ENCODE results near the gene WDPCP. TPM values are rescaled to one million over a fixed set of nuclear protein-coding genes. Genes with fewer than 3 reads are reported as not detected.

WDPCP gene
- total and polyA plus RNA-seq, 3 donors from 2014 or later = 8.3 to 23.5 (median 20.1) TPM

DNA sequence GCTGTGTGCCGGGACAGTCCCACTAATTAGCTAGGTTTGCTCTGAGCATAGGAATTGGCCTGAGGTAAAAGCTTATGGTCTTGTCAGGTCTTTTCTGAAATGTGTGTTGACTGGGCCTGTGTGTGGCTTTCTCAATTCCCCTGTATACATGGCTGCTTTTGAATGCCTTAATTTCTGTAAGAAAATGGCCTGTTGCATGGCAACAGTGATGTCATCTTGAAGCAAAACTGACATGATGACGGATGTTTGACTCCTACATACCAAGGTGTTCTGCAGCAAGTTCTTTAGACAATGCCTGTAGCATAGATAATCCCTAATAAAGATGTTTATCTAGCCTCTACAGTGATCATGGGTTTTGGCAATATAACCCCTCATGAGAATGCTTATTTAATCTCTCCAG is 339.1 kb downstream of the WDPCP start:
- Histone ChIP-seq H3K4me1 (no peaks in the 10 kb centered on the region), H3K36me3 (ENCODE audit: low read depth, missing control alignments) (no peaks in the 10 kb centered on the region), H3K9me3 (no peaks in the 10 kb centered on the region), H3K4me3 (no peak overlapping the region), H3K27ac (no peak overlapping the region), H3K27me3 (no peaks in the 10 kb centered on the region)
- intact Hi-C loops (cut with DNase I; ENCODE audit: low total_unique reads) = no loop called here
- 94 to 100% methylated on average over 2 of the region's 2 CpGs for WGBS, 2 donors
- TF ChIP-seq, protein P1, sequence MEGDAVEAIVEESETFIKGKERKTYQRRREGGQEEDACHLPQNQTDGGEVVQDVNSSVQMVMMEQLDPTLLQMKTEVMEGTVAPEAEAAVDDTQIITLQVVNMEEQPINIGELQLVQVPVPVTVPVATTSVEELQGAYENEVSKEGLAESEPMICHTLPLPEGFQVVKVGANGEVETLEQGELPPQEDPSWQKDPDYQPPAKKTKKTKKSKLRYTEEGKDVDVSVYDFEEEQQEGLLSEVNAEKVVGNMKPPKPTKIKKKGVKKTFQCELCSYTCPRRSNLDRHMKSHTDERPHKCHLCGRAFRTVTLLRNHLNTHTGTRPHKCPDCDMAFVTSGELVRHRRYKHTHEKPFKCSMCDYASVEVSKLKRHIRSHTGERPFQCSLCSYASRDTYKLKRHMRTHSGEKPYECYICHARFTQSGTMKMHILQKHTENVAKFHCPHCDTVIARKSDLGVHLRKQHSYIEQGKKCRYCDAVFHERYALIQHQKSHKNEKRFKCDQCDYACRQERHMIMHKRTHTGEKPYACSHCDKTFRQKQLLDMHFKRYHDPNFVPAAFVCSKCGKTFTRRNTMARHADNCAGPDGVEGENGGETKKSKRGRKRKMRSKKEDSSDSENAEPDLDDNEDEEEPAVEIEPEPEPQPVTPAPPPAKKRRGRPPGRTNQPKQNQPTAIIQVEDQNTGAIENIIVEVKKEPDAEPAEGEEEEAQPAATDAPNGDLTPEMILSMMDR (IDR thresholded peaks at IDR 0.05) = no peak
- no peak for TF ChIP-seq POLR2A (IDR thresholded peaks at IDR 0.05)
- no peak for DNase-seq

DNA sequence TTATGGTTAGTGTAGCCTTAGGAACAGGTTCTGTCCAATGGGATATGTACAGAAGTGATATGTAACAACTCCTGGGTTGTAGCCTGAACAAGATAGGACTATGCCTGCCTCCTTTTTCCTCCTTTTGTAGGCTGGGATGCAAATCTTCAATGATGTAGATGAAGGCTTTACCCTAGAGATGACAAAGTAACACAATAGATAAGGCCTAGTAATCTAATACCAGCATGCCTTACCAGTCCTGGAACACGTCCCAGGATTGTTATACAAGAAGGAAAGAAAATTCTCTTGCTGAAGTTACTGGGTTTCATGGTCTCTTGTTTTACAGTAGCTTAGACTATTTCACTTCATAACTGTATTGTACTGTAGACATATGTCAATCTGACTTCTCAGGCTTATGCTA is 345.5 kb downstream of the WDPCP start:
- no peaks in the 10 kb centered on the region for H3K4me1 ChIP-seq
- no peak for TF ChIP-seq POLR2A (IDR thresholded peaks at IDR 0.05)
- TF ChIP-seq, protein P1 (IDR thresholded peaks at IDR 0.05) = no peak
- no peaks in the 10 kb centered on the region for H3K9me3 ChIP-seq
- no peaks in the 10 kb centered on the region for H3K27me3 ChIP-seq
- no peak overlapping the region for H3K4me3 ChIP-seq
- H3K36me3 ChIP-seq (ENCODE audit: low read depth, missing control alignments) = no peaks in the 10 kb centered on the region
- no peak for DNase-seq
- intact Hi-C loops (cut with DNase I; ENCODE audit: low total_unique reads) = no loop called here
- H3K27ac ChIP-seq = no peak overlapping the region
- 50 to 72% methylated on average over 1 of the region's 1 CpG for WGBS, 2 donors

DNA sequence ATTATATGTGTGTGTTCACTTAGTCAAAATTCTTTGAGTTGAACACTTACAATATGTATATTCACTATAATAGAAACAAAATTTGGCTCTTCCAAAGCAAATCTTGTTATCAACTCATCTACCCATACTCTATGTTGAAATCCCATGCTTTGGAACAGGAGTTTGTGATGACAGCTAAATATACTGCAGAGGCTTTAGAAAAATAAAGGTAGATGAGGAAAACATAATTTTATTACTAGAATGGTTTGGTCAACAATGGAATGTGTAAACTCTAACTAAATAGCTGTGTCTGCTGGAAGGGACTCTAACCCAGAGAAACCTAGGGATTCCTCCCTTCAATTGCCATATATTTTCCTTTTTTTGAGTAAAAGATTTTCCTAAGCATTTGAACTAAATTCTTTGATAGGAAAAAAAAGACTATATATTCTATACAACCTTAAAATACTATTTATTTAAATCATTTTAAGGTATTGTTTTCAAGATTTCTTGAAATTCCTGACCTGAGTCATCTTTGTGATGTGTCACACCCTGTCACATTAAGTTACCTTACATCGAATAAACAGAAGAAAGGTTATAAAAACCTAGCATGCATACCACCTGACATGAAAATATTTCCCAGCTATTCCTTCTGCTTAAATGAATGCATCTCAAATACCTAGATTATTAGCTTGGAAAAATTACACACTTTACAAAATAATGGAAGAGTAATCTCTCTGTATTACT is 362.2 kb downstream of the WDPCP start:
- 87 to 93% methylated on average over 1 of the region's 1 CpG for WGBS, 2 donors
- intact Hi-C loops (cut with DNase I; ENCODE audit: low total_unique reads) = no loop called here
- Histone ChIP-seq H3K4me3 (no peak overlapping the region), H3K27ac (no peak overlapping the region), H3K4me1 (no peaks in the 10 kb centered on the region), H3K9me3 (no peaks in the 10 kb centered on the region), H3K27me3 (no peaks in the 10 kb centered on the region), H3K36me3 (ENCODE audit: low read depth, missing control alignments) (no peaks in the 10 kb centered on the region)
- DNase-seq = no peak
- TF ChIP-seq, protein P1 (IDR thresholded peaks at IDR 0.05) = no peak
- TF ChIP-seq POLR2A (IDR thresholded peaks at IDR 0.05) = no peak

DNA sequence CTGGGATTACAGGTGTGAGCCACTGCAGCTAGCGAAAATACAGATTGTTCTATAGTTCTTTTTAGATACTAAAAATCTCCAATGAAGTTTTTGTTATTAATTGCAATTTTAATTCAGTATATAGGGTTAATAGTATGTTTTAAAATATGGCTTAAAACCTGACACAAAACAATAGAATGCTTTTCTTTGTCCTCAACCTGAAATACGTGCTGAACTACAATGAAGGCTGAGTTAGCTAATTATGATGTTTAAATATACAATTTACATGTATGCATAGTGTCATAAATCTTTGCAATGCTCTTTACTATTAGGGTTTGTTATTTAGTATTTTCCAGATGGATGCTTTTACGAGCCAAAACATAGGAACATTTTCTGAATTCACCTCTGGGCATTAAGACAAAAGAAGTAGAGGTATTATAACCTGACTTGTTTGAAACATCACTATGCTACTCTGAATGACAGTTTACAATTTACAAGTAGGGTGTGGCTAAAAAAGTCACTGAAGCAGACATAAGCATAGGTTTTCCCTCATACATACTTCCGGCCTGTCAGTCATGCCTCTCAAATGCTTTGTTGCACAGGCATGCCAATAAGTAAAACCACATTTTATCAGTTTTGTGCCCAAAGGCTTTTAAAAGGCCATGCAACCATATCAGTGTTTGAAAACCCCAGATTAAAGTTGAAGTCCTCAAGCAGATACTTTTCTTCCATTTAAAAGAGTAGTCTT is 369.3 kb downstream of the WDPCP start:
- TF ChIP-seq, protein P1 (IDR thresholded peaks at IDR 0.05) = no peak
- no peak for TF ChIP-seq POLR2A (IDR thresholded peaks at IDR 0.05)
- Histone ChIP-seq H3K27ac (no peak overlapping the region), H3K9me3 (no peaks in the 10 kb centered on the region), H3K4me3 (no peak overlapping the region), H3K36me3 (ENCODE audit: low read depth, missing control alignments) (no peaks in the 10 kb centered on the region), H3K4me1 (no peaks in the 10 kb centered on the region), H3K27me3 (no peaks in the 10 kb centered on the region)
- intact Hi-C loops (cut with DNase I; ENCODE audit: low total_unique reads) = no loop called here
- WGBS, 2 donors = 91 to 92% methylated on average over 4 of the region's 4 CpGs
- DNase-seq = no peak
